NT2/D1 (cell line): ENCODE measurements around the gene PDZRN3.

Source experiments
- DNase-seq: peaks from one replicate; pipeline ENCODE4 v3.0.0-alpha.2; 2011; ENCODE audit warnings: low read depth, low spot score
- H3K27me3 ChIP-seq: 2 replicates; pipeline ENCODE4 v1.6.0; 2011; ENCODE audit warnings: mild to moderate bottlenecking; ENCODE audit not compliant: insufficient read length, insufficient read depth
- H3K36me3 ChIP-seq: 2 replicates; pipeline ENCODE4 v1.6.1; 2011; ENCODE audit warnings: mild to moderate bottlenecking, low read length, mixed read lengths; ENCODE audit not compliant: insufficient read depth, insufficient read length
- H3K4me1 ChIP-seq: 2 replicates; pipeline ENCODE4 v1.5.1; 2011; ENCODE audit not compliant: insufficient read depth, insufficient read length
- H3K4me3 ChIP-seq: 2 replicates; pipeline ENCODE4 v1.5.1; 2011; ENCODE audit warnings: low read depth; ENCODE audit not compliant: insufficient read length
- H3K9ac ChIP-seq: 2 replicates; pipeline ENCODE4 v1.6.0; 2011; ENCODE audit warnings: low read depth; ENCODE audit not compliant: insufficient read length
- H3K9me3 ChIP-seq: 2 replicates; pipeline ENCODE4 v1.5.1; 2011; ENCODE audit warnings: mild to moderate bottlenecking, low read length; ENCODE audit not compliant: insufficient read depth
- SUZ12 ChIP-seq: IDR thresholded peaks from 2 replicates; pipeline ENCODE4 v1.6.1; 2011; ENCODE audit not compliant: insufficient read length, insufficient read depth; ENCODE audit errors: extremely low read depth
- YY1 ChIP-seq: IDR thresholded peaks from 2 replicates; pipeline ENCODE4 v1.6.1; 2011; ENCODE audit not compliant: insufficient read length, insufficient read depth
- ZNF274 ChIP-seq: IDR thresholded peaks from 2 replicates; pipeline ENCODE4 v1.6.1; 2011; ENCODE audit warnings: mild to moderate bottlenecking, low read depth, low read length

The PDZRN3 gene

DNA sequence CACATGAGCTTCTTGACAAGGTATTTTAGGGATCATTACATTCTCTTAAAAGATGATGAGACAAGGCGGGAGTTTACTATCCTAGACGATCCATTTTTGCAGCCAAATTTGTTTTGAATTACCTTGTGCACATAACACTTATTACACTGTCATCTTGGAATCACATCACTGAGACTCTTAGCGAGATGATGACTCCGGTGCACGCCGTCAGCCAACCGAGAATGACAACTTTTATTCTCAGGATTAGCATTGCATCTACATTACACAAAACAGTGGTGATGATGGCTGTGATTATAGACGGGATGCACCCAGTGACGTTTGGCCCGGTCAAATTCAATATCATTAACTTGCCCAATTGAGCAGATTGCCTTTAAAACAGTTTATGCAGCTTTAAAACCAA lies 216.1 kb downstream of the PDZRN3 start:
- Histone ChIP-seq H3K4me1 (no peaks in the 10 kb centered on the region), H3K9me3 (no peaks in the 10 kb centered on the region), H3K9ac (no peak overlapping the region), H3K36me3 (peaks cover under 1% of the 10 kb centered on the region), H3K27me3 (no peaks in the 10 kb centered on the region), H3K4me3 (no peak overlapping the region)
- no peak for DNase-seq
- TF ChIP-seq SUZ12 (no peak), YY1 (no peak), ZNF274 (no peak)

DNA sequence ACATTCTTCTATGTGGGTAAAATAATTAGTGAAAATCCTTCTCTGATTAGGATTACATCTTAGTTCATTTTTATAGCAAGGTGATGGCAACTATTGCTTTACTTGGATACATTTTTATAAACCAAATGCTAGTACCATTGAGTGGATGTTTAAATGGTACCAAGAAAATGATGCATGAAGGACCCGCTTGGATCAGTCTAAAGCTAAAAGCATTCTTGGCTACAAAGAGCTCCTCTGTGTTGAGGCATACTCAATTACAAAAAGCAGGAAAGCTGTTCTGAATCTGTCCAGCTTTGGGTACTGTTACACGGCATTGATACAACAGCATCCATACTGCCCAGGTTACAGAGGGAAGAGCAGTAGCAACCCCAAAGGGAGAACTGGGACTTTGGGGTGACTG lies 217.2 kb downstream of the PDZRN3 start:
- H3K9me3 ChIP-seq, result no peaks in the 10 kb centered on the region
- H3K4me3 ChIP-seq, result no peak overlapping the region
- H3K27me3 ChIP-seq, result no peaks in the 10 kb centered on the region
- peaks cover 3% of the 10 kb centered on the region for H3K36me3 ChIP-seq
- H3K9ac ChIP-seq, result no peak overlapping the region
- no peak for DNase-seq
- H3K4me1 ChIP-seq, result no peaks in the 10 kb centered on the region
- TF ChIP-seq YY1 (no peak), SUZ12 (no peak), ZNF274 (no peak)

DNA sequence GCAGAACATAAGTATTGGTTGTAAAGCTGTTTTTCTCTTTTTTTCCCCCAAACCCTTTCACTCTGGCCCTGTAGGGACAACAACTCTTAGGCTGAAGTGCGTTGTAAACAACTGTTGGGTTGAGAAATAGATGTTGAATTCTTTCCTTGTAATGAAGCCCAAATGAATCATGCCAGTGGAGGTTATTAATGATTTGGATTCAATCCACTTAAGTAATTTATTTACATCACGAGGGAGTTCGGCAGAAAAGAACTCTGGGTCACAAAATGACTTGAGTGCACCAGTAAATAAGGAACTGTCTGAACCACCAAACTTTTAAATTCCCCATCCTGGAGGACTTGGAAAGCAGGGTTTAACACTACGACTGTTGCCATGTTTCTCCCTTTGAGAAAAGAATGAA lies 218.9 kb downstream of the PDZRN3 start:
- H3K9me3 ChIP-seq, result no peaks in the 10 kb centered on the region
- H3K4me3 ChIP-seq, result no peak overlapping the region
- H3K4me1 ChIP-seq, result no peaks in the 10 kb centered on the region
- no peak overlapping the region for H3K9ac ChIP-seq
- no peak for DNase-seq
- no peak for TF ChIP-seq ZNF274
- no peak for TF ChIP-seq SUZ12
- TF ChIP-seq YY1, result no peak
- no peaks in the 10 kb centered on the region for H3K27me3 ChIP-seq
- H3K36me3 ChIP-seq, result peaks cover 3% of the 10 kb centered on the region

DNA sequence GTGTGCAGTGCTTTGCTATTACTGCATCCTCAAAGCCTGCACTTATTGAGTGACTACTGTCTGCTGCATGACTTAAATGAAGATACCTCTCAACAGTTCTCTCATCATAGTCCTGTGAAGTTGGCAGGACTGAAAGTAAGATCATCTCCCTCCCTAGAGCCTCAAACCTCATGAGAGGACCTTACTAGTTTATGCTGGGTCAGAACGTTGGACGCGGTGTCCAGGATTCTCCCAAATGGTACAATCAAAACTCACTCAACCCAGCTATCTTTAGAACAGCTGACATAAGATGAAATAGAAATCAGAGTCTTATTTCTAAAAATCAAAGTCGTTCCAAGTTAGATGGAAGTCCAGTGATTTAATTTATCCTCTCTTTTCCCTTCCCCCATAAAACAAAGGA lies 219.7 kb downstream of the PDZRN3 start:
- TF ChIP-seq SUZ12, result no peak
- H3K4me3 ChIP-seq, result no peak overlapping the region
- H3K4me1 ChIP-seq, result no peaks in the 10 kb centered on the region
- no peak for DNase-seq
- no peaks in the 10 kb centered on the region for H3K27me3 ChIP-seq
- peaks cover 3% of the 10 kb centered on the region for H3K36me3 ChIP-seq
- no peaks in the 10 kb centered on the region for H3K9me3 ChIP-seq
- H3K9ac ChIP-seq, result no peak overlapping the region

DNA sequence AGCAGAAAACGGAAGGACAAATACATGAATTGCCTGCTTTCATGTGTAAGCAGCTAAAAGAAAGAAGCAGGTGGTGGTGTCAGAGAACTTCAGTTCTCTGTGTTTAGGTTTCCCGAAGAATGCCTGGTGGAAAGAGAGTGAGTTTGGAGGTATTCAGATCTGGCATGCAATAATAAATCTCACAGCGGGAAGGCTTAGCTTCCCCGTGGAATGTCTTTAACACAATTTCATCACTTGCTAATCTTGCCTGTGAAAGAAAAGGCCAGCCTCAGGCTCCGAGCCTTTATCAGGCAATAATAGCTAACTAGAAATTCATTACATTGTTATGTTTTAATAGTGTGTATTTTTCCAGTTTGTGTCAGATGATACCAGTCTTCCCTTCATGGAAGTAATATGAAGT lies 220.3 kb downstream of the PDZRN3 start:
- TF ChIP-seq SUZ12, result no peak
- no peak for TF ChIP-seq ZNF274
- TF ChIP-seq YY1, result no peak
- no peak overlapping the region for H3K4me3 ChIP-seq
- H3K9ac ChIP-seq, result no peak overlapping the region
- H3K9me3 ChIP-seq, result no peaks in the 10 kb centered on the region
- DNase-seq, result peak; percentile 43
- peaks cover 3% of the 10 kb centered on the region for H3K36me3 ChIP-seq
- no peaks in the 10 kb centered on the region for H3K4me1 ChIP-seq
- no peaks in the 10 kb centered on the region for H3K27me3 ChIP-seq

DNA sequence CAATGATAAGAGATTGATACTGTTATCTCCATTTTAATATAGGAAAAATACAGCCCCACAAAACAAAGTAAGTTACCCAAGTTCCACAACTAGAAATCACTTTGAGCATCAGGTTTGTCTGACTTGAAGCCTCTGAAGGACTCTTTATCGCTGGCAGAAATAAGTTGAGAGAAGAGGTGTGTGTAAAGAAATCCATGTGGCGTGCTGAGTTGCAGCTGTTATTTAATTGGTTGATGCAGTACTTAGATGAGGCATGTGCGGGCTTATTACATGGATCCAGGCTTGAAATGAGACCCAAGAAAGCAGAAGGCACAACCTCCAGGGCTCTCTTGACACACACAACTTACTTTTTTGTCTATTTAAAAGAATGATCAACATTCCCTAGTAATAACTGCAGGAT lies 221.3 kb downstream of the PDZRN3 start:
- no peaks in the 10 kb centered on the region for H3K27me3 ChIP-seq
- H3K4me1 ChIP-seq, result no peaks in the 10 kb centered on the region
- no peak for TF ChIP-seq SUZ12
- TF ChIP-seq YY1, result no peak
- TF ChIP-seq ZNF274, result no peak
- peaks cover 3% of the 10 kb centered on the region for H3K36me3 ChIP-seq
- DNase-seq, result no peak
- no peak overlapping the region for H3K9ac ChIP-seq
- no peaks in the 10 kb centered on the region for H3K9me3 ChIP-seq
- H3K4me3 ChIP-seq, result no peak overlapping the region

DNA sequence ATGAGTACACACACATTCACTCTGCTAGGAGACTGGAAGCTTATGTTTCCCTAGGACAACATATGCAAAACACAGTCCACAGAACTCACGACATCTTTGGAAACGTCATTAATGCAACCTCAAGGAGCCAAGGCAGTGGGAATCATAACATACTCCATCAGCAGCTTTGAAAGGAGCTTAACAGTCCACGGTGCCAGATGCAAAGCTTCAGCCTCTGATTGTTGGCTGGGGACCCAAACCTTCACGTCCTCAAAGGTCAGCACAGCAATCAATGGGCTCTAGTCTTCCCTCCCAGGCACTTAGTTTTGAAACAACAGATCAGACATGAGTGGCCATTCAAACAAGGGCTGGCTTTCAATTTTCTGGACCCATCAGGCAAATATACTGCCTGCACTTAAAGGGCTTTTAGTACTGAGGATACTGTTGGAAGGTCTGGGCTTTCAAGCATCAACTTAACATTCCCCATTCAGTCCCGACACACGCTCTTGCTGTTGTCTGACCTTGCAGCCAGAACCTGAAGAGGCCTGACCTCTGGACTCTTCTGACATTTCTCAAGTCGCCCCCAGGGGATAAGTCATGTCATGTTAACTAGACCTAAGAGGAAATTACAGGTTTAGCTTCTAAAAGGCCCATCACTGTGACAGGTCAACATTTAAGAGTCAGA lies 223.0 kb downstream of the PDZRN3 start:
- TF ChIP-seq ZNF274 (no peak), YY1 (no peak), SUZ12 (no peak)
- H3K27me3 ChIP-seq, result no peaks in the 10 kb centered on the region
- DNase-seq, result no peak
- H3K9ac ChIP-seq, result no peak overlapping the region
- H3K9me3 ChIP-seq, result no peaks in the 10 kb centered on the region
- H3K36me3 ChIP-seq, result peaks cover 3% of the 10 kb centered on the region
- no peaks in the 10 kb centered on the region for H3K4me1 ChIP-seq
- H3K4me3 ChIP-seq, result no peak overlapping the region

DNA sequence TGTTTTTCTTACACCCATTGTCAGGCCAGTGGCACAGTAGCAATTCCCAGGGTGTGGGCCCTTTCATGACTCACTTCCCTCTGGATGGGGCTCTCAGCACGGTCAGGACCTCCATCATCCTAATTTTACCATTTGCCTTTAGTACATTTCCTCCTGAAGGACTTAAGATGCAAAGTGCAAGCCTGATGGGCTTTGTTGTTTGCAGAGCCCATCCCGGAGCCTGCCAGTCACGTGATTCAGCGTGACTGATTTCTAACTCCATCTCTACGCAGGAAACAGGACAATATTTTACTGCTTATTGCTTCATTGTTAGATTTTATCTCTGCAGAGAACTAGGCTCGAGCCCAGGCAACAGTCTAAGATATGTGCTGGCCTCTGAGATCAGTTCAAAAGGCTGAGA lies 223.7 kb downstream of the PDZRN3 start:
- H3K4me1 ChIP-seq, result no peaks in the 10 kb centered on the region
- no peak for DNase-seq
- no peaks in the 10 kb centered on the region for H3K9me3 ChIP-seq
- no peak overlapping the region for H3K9ac ChIP-seq
- no peak overlapping the region for H3K4me3 ChIP-seq
- H3K36me3 ChIP-seq, result peaks cover 3% of the 10 kb centered on the region
- H3K27me3 ChIP-seq, result no peaks in the 10 kb centered on the region
- TF ChIP-seq SUZ12 (no peak), ZNF274 (no peak), YY1 (no peak)
